HG03159 (cell line): ENCODE measurements around the gene ANKFN1.

Experiments
- ATAC-seq: cut with Tn5 transposase; IDR thresholded peaks from one replicate; pipeline ENCODE4 v1.9.1; 2021; ENCODE audit warnings: mild to moderate bottlenecking, moderate library complexity; ENCODE audit not compliant: unreplicated experiment

Gene ANKFN1

DNA sequence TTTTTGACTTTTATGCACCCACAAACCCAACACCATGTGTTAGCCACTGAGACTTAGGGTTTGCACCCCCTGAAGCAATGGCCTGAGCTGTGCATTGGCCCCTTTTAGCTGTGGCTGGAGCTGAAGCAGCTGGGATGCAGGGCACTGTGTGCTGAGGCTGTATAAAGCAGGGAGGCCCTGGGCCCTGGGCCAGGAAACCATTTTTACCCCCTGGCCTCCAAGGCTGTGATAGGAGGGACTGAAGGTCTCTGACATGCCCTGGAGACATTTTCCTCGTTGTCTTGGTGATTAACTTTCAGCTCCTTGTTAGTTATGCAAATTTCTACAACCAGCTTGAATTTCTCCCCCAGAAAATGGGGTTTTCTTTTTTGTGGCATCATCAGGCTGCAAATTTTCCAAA, 6.7 kb upstream of the ANKFN1 start:
- no peak for ATAC-seq

DNA sequence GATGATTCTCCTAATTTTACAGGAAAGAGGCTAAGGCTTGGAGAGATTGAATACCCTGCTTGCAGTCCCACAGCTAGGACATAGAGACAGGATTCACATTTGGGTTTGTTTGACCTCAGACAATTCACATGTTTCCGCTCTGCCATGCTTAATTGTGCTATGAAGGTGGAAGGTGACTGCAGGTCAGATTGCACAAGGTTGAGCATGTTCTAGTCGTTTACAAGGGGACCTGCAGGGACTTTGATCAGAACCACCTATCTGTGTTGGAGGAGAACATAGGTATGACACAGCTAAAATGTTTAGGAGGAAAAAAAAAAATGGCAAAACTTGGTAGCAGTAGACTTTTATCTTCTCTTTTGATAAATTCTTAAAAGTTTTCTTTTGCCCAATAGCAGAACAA, 4.9 kb upstream of the ANKFN1 start:
- ATAC-seq: no peak

DNA sequence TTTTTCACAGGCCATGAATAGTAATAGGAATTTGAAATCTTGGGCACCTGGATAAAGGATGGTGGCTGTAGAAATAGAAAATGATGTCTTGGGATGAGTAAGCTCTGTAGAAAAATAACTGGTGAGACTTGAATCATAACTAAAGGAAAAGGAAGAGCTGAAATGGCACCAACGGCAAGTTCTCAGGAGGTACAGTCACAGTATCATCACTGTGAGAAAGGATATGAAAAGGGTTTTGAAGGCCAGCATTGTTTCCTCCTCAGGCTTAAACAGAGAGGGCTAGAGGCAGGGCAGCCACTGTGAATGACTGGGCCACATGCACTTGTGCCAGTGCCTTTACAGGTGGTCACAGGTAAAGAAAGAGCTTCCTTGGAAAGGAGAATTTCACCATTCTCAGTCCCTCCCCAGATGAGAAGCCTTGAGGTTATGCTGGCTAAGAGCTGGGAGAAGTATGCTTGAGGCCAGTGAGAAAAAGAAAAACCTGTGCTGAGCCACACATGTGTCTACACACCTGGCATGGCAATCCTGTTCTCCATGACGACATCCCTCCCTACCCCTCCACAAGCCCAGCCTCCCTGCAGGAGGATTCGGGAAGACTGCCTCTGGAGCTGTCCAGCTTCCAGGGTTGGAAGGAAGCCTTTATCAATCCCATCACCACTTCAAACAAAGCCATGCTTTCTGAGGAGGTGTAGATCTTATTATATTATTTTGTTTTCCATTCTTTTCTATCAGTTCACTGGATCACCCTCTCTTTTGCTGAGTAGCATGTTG, 3.8 kb upstream of the ANKFN1 start:
- ATAC-seq: no peak

DNA sequence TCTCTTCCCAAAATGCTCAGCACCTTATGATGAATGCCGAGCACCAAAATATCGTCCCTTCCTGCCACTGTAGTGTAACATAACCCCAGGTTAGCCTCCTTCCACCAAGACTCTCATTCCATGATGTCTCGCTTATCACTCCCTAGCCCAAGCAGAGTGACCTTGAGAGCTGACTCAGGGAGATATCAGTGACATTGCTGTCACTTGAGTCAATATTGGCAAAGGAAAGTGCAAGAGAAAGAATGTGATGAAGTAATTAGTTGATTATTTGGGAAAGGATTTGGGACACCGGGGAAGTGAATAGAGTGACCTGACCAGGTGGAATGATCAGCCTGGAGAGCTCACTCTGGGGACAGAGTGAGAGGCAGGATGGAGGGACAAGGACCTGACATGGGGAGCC, 2.6 kb upstream of the ANKFN1 start:
- no peak for ATAC-seq

DNA sequence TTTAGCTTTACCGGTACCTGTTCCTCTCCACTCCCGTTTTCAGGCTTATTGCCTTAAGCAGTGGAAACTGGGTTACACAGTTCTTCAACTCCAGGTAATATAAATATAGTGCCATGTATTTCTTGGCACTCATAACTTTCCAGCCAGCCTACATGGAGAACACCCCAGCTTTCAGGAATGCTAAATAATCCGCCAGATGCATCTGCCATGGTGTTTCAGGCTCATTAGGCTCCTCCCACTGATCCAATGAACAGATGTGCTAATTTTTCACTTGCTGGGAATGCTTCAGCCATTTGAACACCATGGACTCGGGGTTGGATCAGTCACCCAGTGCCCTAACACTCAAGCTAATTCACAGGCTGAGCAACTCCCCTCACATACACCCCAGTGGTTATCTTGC, 4.6 kb downstream of the ANKFN1 start:
- no peak for ATAC-seq

- no peak for ATAC-seq
Observed at GRCh38 chr17:56158344-56158743, 5.1 kb downstream of the ANKFN1 start.

- ATAC-seq: no peak
Observed at GRCh38 chr17:56158915-56159825, 5.9 kb downstream of the ANKFN1 start.

GRCh38 chr17:56159826-56160380, 6.6 kb downstream of the ANKFN1 start:
- no peak for ATAC-seq

GRCh38 chr17:56160422-56160821, 7.1 kb downstream of the ANKFN1 start:
- ATAC-seq: no peak

DNA sequence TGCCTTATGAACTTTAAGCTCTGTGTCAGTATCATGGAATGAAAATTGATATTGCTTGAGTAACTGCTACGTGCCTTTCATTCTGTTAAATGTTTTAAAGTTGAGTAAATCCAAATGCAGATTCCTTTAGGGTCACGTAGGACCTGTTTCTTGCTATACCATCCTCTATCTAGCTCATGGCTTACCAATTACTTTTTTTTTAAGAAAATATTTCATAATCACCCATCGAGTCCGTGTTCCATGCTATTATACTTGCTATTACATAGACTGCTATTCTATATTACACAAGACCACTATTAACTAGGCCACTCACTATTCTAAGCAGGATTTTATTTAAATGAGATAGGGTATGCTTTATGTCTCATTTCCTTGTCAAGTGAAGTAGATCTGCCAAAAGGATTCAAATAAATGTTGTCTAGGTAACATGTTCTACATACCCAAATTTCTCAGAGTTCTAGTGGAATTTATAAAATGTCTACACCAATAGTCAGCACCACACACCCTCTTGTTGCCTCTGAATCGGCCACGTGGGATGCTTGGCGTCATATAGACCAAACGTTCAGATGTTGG, 11.9 kb downstream of the ANKFN1 start:
- no peak for ATAC-seq

DNA sequence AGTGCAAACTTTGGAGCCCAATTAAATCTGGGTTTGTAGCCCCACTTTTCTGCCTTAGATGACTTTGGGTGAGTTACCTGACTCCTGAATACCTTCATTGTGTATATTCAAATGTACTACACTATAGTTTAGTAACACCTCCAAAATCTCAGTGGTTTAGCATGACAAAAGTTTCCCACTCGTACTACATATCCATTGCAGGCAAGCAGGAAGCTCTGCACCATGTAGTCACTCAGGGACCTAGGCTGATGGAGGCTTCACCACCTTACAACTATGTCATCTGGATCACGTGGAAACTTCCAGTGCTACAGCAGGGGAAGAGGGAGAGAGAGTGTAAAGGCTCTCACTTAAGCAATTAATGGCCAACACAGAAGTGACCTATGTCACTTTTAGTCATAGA, 14.2 kb downstream of the ANKFN1 start:
- no peak for ATAC-seq

DNA sequence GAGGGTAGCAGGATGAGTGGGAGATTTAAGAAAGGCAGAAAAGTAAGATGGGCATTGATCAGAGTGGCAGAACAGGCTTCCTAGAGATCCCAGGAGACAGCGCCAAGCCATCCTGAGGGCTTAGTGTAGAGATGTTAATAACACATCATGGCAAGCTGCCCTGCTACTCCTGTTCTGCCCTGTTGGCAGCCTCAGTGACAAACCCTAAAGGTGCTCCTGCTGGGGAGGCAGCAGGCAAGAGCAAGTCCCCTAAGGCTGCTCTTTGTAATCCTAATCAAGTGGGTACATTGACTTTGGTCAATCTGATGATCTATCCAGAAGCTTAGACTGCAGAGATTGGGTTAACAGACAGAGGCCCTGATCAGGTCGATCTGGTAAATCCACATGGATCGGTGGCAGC, 16.3 kb downstream of the ANKFN1 start:
- no peak for ATAC-seq

DNA sequence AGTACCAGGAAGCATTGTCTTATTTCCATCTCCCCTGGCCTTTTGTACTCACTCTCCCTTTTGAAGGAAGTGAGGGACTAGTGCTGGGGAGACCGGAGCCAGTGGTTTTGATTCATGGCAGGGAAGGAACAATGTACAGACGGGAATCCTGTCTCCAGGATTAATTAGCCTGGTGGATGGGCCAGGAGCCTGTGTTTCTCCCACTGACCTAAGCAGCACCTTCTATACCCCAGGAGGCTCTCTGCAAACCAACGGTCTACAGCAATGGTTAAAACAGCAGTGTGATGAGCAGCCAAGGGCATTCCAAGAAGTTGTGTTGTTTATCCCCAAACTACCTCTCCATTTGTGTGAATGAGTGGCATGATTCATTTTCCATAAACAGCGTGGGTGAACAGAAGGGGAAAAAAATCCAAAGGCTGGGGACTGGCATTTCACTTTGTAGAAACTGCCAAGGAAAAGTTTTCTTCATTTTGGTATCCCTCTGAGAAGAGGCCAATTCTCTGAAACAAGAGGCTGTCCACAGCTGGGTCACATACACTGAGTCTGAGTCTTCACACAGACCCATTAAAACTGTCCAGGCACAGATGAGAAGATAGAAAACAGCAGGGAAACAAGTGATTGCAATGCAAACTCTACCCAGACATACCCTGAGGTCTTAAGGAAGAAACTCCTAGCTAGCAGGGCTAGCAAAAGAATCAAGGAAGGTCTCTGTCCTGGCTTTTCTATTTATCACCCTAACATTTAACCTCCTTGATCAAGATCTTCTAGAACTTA, 18.1 kb downstream of the ANKFN1 start:
- no peak for ATAC-seq

- ATAC-seq: no peak
Observed at GRCh38 chr17:56172517-56172982, 19.3 kb downstream of the ANKFN1 start.

GRCh38 chr17:56173026-56173425, 19.8 kb downstream of the ANKFN1 start:
- no peak for ATAC-seq

- ATAC-seq: no peak
Observed at GRCh38 chr17:56173958-56174835, 20.9 kb downstream of the ANKFN1 start.

DNA sequence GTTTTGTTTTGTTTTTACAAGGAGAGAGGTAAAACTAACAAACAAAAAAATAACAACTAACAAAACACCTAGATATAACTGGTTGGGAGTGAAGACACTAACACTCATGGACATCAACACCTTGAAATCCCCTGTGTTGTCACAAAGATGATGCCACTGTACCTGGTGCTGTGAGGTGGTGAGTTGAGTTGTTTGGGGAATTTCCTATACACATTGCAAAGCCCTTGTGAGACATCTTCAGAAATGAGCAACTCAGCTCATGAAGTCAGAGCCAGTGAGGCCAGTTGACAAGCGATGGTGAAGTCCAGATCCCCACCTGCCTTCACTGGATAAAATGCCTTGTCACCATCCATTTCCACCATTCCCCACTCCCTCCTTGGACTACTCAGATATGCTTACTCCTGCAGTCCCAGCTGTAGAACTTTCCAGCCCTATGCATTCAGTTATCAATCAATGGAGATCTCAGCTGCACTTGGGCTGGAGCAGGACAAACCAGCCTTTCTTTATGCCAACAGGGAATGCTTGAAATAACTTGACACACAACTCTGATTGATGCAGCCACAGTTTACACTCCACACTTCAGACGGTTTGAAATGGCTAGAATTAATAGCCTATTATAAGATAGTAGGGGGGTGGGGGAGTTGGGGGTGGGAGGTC, 22.2 kb downstream of the ANKFN1 start:
- no peak for ATAC-seq

- ATAC-seq: no peak
Observed at GRCh38 chr17:56176091-56176490, 22.8 kb downstream of the ANKFN1 start.

GRCh38 chr17:56177361-56177760, 24.1 kb downstream of the ANKFN1 start:
- ATAC-seq: no peak
